ENCODE measurements around the gene MACROD1.
"Not testable (repeated sequence)": the region's sequence is repeated elsewhere in the genome, so short reads cannot be mapped to it uniquely, and the experiment has no call there.

MACROD1 gene

DNA sequence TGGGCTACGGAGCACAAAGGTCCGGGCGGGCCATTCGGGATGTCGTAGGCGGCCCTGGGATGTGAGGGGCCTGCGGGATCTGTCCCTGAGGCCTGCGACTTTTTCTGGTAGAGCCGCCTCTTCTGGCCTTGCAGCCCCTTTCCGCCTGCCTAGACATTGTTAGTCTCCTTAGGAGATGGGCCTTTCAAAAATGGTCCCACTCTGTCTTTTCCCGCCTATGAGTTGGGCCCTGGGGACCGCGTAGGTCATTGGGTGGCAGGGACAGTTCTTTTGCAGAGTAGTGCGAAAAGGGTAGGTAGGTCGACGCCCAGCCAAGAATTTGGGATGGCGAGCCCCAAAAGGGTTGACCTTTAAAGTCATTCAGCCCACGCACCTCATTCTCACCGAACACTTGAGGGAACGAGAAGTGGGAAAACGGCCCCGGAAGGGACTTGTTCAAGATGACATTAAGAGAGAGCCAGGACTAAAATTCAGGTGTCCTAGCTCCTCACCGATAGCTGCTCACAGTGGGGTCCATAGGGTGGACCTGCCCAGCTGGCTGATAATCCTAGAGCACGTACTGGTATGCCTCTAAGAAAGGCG is 178.9 kb downstream of the MACROD1 start:
- no peak for DNase-seq

DNA sequence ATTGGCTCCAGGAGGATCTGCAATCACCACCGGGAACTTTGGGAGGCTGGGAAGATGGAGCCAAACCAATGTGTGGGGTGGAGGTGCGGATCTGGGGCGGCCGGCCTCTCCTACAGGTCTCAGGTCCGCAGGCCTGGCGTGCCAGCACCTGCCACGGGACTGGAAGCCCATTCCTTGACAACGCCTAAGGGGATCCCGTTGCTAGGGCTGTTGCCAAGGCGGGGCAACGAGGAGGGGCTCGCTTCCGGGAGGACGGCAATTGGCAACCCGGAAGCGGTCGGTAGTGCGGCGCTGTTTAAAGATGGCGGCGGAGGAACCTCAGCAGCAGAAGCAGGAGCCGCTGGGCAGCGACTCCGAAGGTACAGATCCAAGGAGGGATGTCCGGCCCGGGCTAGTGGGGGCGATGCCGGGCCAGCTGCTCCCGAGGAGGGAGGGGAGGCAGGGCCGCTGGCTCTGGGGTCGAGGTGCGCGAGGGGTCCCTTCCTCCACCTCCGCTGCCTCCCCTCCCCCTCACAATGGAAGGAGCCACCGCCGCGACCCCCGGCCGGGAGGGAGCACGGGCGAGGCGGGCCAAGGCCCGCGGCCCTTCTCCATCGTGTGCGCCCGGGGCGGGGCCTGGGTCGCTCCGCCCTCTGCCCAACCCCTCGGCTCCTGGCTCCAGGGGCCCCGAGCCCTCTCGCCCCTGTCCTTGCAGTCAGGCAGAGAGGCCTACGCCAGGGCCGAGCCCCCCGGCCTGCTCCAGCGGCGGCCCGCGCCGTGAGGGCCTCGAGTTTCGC is 179.6 kb downstream of the MACROD1 start, which contains the start of gene OTUB1:
TSS of gene OTUB1 (plus strand) at position 283 of the 776 bp plus-strand sequence. CDS start at position 302, 19 bp downstream.
- DNase-seq: peak; percentile 63

DNA sequence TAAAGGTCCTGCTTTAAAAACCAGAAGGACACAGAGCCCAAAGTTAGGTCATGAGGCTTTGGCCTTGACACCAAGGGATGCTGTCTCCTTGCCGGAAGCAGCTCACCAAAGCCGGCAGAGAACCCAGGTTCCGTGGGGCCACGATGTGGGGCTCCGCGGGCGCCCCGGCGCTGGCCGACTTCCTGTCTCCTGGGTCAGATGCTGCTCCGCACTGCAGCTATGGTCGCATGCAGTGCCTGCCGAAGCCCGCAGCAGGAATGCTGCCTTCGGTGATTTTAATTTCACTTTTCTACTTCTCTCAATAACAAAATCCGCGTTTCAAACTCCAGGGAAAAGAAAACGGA is 180.1 kb downstream of the MACROD1 start:
- no peak for DNase-seq

- no peak for DNase-seq
Observed at GRCh38 chr11:63979426-63979825, 186.5 kb downstream of the MACROD1 start.

- no peak for DNase-seq
Observed at GRCh38 chr11:63978551-63979239, 187.2 kb downstream of the MACROD1 start.

- DNase-seq: peak; percentile 99
Observed at GRCh38 chr11:63974259-63975143, 191.4 kb downstream of the MACROD1 start, which contains the start of gene COX8A. Gene COX8A (plus strand): TSS chr11:63974620. CDS start chr11:63974681, 61 bp downstream.

DNA sequence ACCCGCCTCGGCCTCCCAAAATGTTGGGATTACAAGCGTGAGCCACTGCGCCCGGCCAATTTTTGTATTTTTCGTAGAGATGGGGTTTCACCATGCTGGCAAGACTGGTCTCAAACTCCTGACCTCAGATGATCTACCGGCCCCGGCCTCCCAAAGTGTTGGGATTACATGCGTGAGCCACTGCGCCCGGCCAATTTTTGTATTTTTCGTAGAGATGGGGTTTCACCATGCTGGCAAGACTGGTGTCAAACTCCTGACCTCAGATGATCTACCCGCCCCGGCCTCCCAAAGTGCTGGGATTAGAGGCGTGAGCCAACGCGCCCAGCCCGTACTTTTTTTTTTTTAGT is 192.0 kb downstream of the MACROD1 start:
- not testable (repeated sequence) for DNase-seq

GRCh38 chr11:63970902-63971301 is 195.0 kb downstream of the MACROD1 start:
- no peak for DNase-seq

- no peak for DNase-seq
Observed at GRCh38 chr11:63969461-63969860, 196.5 kb downstream of the MACROD1 start.

DNA sequence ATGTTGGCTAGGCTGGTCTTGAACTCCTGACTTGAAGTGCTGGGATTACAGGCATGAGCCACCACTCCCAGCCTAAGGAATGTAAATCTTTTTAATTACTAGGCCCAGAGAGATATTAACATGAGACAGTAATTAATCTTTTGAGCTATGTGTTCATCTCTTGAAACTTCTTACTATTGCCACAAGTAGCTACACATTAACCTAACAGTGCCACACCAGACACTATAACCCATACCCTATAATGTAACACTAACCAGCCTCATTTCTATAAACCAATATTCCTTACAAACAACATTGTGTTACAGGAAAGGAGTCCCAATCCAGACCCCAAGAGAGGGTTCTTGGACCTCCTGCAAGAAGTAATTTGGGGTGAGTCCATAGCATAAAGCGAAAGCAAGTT is 199.5 kb downstream of the MACROD1 start:
- no peak for DNase-seq

DNA sequence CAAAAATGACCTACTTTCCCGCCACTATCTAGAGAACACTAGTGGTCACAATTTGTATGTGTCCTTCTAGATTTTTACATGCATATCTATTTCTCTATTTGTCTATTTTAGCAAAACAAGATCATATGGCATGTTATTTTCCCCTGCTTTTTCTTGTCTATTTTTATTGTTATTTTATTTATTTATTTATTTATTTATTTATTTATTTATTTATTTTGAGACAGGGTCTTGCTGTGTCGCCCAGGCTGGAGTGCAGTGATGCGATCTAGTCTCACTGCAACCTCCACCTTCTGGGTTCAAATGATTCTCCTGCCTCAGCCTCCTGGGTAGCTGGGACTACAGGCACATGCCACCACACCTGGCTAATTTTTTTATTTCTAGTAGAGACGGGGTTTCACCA is 202.0 kb downstream of the MACROD1 start:
- DNase-seq: not testable (repeated sequence)

DNA sequence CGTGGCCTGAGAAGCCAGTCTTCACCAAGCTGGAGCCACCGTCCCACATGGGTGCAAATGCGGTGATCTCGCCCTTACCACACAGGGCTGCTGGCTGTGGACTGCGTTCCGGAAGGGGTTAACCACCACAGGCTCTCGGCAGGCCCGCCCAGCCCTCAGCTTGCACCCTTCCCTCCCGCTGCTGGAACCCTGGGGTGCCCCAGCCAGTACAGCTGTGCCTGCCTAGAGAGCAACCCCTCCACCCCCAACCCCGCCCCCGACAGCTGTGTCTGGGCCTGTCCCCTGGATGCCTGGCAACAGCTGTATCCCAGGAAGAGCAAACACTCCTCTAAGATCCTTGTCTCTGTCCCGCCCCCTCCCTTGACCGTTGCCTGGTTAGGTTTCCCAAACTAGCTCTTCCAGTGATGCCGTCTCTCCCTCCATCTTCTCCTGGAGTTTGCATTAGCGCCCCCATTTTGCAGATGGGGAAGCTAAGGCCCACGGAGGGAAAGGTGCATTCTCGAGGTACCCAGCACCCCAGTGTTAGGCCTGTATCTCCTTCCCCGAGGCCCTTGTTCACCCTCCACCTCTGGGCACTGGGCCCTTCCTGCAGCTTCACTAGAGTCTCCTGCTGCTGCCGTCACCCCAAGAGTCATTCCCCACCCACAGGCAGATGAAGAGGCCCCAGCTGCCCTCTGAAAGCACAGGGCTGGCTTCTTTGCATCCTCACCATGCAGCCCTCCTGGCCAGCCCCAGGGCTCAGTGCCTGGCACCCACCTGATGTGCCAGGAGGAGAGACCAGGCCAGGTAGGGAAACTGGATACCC is 204.1 kb downstream of the MACROD1 start:
- DNase-seq: no peak

DNA sequence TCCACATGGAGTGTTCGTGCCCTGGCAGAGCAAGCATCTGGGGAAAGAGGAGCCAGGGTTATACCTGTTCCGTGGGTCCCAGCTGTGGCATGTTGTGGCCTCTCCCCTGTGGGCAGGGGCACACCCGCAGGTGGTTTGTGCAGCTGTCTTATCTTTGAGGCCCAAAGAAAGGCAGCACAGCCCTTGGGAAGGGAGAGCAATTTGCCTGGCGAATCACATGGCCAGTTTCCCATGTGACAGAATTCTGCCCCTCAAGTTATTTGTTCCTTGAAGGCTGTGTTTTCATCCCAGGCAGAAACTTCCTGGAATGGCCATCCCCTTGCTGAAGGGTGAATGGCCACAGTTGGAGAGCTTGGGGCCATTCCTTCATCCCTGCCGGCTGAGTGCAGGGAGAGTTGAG is 207.9 kb downstream of the MACROD1 start:
- no peak for DNase-seq

DNA sequence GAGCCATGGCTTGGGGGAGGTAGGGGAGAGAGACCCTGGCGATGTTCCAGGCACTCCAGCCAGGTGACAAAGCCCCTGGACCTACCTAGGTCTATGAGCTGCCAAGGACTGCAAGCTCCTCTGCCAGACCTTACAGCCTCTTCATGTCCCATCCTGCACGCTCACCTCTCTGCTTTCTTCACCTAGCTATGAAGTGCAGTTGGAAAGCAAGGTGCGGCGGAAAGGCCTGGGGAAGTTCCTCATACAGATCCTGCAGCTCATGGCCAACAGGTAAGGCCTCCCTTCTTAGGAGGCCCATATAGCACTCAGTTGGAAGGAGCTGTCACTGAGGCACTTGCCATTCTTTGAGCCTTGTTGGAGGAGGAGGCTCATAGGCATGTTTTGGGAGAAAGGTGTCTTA is 213.3 kb downstream of the MACROD1 start:
- no peak for DNase-seq

DNA sequence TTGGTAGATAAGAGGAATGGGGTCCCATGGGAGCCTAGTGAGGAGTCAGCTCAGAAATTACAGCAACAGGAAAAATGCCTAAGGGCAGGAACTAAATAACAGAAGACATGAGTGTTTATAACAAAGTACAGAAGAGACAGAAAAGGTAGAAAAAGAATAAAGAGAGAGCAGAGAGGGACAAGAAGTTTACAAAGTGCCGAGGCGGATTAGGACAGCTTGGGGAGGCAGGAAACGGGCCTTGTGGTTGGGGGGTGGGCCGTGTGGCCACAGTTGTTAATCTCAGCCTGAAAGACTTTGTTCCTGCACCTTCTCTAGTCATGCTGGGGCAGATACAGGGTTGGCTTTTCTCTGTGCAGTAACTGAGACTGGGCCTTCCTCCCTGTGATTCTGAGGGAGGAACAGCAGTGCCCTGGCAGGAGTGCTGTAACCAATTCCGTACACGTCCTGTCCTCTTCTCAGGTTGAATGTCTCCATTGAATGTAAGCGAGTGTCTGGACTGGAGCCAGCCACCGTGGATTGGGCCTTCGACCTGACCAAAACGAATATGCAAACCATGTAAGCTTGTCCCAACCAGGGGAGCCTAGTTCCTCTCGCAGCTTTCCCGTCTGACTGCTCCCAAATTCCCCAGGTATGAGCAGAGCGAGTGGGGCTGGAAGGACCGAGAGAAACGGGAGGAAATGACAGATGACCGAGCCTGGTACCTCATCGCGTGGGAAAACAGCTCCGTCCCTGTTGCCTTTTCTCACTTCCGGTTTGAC is 214.0 kb downstream of the MACROD1 start:
- no peak for DNase-seq
